CD4-positive, alpha-beta T cell treated with Interleukin-2 at 100 ng/mL for 4 hours (primary cell): Measurements from ENCODE around the gene BAIAP2.

ENCODE experiments used
- DNase-seq: peaks from one replicate; pipeline ENCODE4 v3.0.0-alpha.2; 2020; ENCODE audit warnings: low spot score

Gene BAIAP2

GRCh38 chr17:81160306-81160705 is 125.4 kb downstream of the BAIAP2 start:
- DNase-seq, result no peak

DNA sequence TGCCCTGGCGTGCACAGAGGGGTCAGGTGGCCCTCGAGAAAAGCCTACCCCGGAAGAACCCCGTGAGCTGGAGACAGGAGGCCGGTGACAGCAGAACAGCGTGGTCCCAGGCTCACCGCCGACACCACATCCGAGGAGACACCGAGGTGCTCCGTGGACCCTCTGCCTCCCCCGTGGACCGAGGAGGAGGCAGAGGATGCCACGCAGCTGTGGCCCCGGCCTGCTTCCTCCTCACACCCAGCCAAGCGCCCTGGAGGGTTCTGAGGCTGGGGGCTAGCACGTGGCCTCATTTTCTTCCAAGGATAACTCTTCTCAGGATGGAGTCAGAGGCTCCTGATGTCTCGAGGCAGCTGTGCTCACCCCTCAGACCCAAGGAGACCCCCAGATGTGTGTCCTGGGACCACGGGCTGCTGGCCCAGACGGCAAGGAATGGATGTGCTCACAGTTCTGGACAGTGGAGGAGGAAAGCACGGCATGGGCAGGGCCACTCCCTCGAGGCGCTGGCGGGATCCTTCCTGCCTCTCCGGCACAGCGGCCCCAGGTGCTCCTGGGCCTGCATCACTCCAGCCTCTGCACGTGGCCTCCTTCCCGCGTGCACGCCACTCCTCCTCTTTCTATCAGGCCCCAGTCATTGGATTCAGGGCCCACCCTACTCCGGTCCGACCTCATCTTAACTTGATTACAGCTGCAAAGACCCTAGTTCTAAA is 125.9 kb downstream of the BAIAP2 start:
- DNase-seq, result no peak

GRCh38 chr17:81161536-81161935 is 126.6 kb downstream of the BAIAP2 start:
- no peak for DNase-seq

- DNase-seq, result no peak
Observed at GRCh38 chr17:81161972-81162371, 127.0 kb downstream of the BAIAP2 start.

GRCh38 chr17:81162491-81162890 is 127.5 kb downstream of the BAIAP2 start:
- DNase-seq, result no peak

DNA sequence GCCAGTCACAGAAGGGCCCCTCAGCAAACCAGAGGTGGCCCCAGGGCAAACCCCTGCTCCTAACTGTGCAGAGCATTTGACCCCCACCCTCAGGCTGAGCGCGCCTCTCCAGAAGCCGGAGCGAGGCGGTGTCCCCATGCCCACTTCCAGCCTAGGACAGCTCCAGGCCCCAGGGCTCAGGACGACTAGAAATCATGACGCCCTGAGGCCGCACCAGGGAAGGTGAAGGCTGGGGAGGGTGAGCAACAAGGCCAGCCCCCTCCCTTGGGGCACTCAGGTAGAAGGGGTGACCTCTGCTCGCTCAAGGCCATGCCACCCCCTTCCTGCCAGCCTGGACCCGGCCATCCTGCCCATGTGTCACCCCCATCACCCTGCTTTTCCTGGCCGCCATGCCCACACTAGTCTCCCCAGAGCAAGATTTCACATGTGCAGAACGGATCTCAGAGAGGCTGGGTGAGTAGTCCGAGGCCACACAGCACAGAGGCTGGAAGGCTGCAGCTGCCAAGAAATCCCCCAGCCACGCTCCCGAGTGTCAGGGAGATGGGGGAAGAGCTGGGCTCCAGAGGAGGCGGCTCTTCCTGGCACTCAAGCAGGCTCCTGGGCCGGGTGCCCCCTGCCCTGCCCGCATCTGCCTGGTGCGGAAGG is 128.2 kb downstream of the BAIAP2 start:
- no peak for DNase-seq

- DNase-seq, result no peak
Observed at GRCh38 chr17:81163703-81164370, 128.9 kb downstream of the BAIAP2 start.

- DNase-seq, result no peak
Observed at GRCh38 chr17:81164371-81165245, 129.7 kb downstream of the BAIAP2 start.

- no peak for DNase-seq
Observed at GRCh38 chr17:81165246-81166032, 130.5 kb downstream of the BAIAP2 start, which contains the start of gene PVALEF. TSS of gene PVALEF (plus strand) at chr17:81165507. CDS start at chr17:81181227, 15,720 bp downstream.

GRCh38 chr17:81166033-81166492 is 131.1 kb downstream of the BAIAP2 start, which contains the start of gene AATK:
TSS of gene AATK (minus strand) at chr17:81166221. CDS start at chr17:81165992, 229 bp downstream.
- DNase-seq, result no peak
